Calu3 (cell line): ENCODE results near the gene MARK4. TPM values are rescaled to one million over a fixed set of nuclear protein-coding genes. Genes with fewer than 3 reads are reported as not detected.

Experiments used
- BruUV-seq: library from RNA; stranded (reverse); fragments of 400-500 nt; replicated peaks from 2 replicates; lab custom pipeline; 2021; lab: Mats Ljungman, UMichigan
- CTCF ChIA-PET: fragments of 300-600 bp; sonication (Branson Sonifier 250); formaldehyde crosslinking; loops from one replicate; lab custom pipeline; 2022; ENCODE audit warnings: antibody characterized with exemption; lab: Charles Lee
- DNase-seq: peaks from one replicate; pipeline ENCODE4 v3.0.0; 2022
- H3K27ac Mint-ChIP-seq: one replicate; pipeline ENCODE4 v1.8.0; 2022; ENCODE audit warnings: mixed read lengths; ENCODE audit not compliant: unreplicated experiment
- H3K27me3 Mint-ChIP-seq: one replicate; pipeline ENCODE4 v1.8.0; 2022; ENCODE audit warnings: mixed read lengths; ENCODE audit not compliant: unreplicated experiment
- H3K36me3 Mint-ChIP-seq: one replicate; pipeline ENCODE4 v1.8.0; 2022; ENCODE audit warnings: mild to moderate bottlenecking, moderate library complexity, mixed read lengths; ENCODE audit not compliant: insufficient read depth, unreplicated experiment
- H3K4me1 Mint-ChIP-seq: one replicate; pipeline ENCODE4 v1.8.0; 2022; ENCODE audit warnings: mild to moderate bottlenecking, low read depth, mixed read lengths; ENCODE audit not compliant: unreplicated experiment
- H3K4me3 Mint-ChIP-seq: one replicate; pipeline ENCODE4 v1.8.0; 2022; ENCODE audit warnings: mild to moderate bottlenecking, low read depth, moderate library complexity, mixed read lengths; ENCODE audit not compliant: unreplicated experiment
- H3K9me3 Mint-ChIP-seq: one replicate; pipeline ENCODE4 v1.8.0; 2022; ENCODE audit warnings: low read depth, mixed read lengths; ENCODE audit not compliant: unreplicated experiment
- CTCF ChIP-seq: fragments of 200-600 bp; IDR thresholded peaks from one replicate; pipeline ENCODE4 v1.8.0; 2022; ENCODE audit warnings: antibody characterized with exemption; ENCODE audit not compliant: unreplicated experiment
- intact Hi-C: fragments of 100-400 bp; cut with micrococcal nuclease; formaldehyde crosslinking; loops from one replicate; pipeline ENCODE4 v1.10.0; 2022; ENCODE audit not compliant: unreplicated experiment
- total RNA-seq: library from RNA; stranded (reverse); gene quantifications from 2 replicates; pipeline ENCODE4 v1.2.3, GENCODE V29; 2022

The MARK4 gene
- total RNA-seq, 1 experiment from 2014 or later: 45.9 TPM

GRCh38 chr19:45279587-45280192, 28.6 kb downstream of the MARK4 start:
- H3K36me3 Mint-ChIP-seq: peaks cover 56% of the 10 kb centered on the region
- TF ChIP-seq CTCF: no peak
- no peak overlapping the region for H3K4me3 Mint-ChIP-seq

GRCh38 chr19:45280471-45280961, 29.4 kb downstream of the MARK4 start:
- H3K36me3 Mint-ChIP-seq: peaks cover 56% of the 10 kb centered on the region

More at GRCh38 chr19:45279587-45280192, 28.6 kb downstream of the MARK4 start:
- Mint-ChIP-seq H3K9me3 (no peaks in the 10 kb centered on the region), H3K4me1 (no peaks in the 10 kb centered on the region), H3K27ac (no peak overlapping the region), H3K27me3 (no peaks in the 10 kb centered on the region)
- intact Hi-C loops: no loop called here
- BruUV-seq: no TSS peak
- no peak for DNase-seq
- CTCF ChIA-PET: no interaction called here

GRCh38 chr19:45283443-45284033, 32.5 kb downstream of the MARK4 start:
- no peak overlapping the region for H3K4me3 Mint-ChIP-seq
- H3K36me3 Mint-ChIP-seq: peaks cover 40% of the 10 kb centered on the region
- no TSS peak for BruUV-seq
- no peak for DNase-seq
- no peaks in the 10 kb centered on the region for H3K9me3 Mint-ChIP-seq
- no peak overlapping the region for H3K27ac Mint-ChIP-seq
- intact Hi-C loops: no loop called here
- CTCF ChIA-PET: interaction anchor here (0.6 kb wide), 2 partner anchors 589 to 1341 kb away, joined by 3 to 4 read pairs; no protein-coding TSS in a partner anchor
- H3K4me1 Mint-ChIP-seq: no peaks in the 10 kb centered on the region
- no peak for TF ChIP-seq CTCF
- H3K27me3 Mint-ChIP-seq: no peaks in the 10 kb centered on the region

More at GRCh38 chr19:45280471-45280961, 29.4 kb downstream of the MARK4 start:
- DNase-seq: no peak
- intact Hi-C loops: no loop called here
- CTCF ChIA-PET: no interaction called here
- Mint-ChIP-seq H3K27ac (no peak overlapping the region), H3K4me3 (no peak overlapping the region), H3K4me1 (no peaks in the 10 kb centered on the region), H3K9me3 (no peaks in the 10 kb centered on the region), H3K27me3 (no peaks in the 10 kb centered on the region)
- no peak for TF ChIP-seq CTCF
- BruUV-seq: no TSS peak

GRCh38 chr19:45290381-45290931, 39.4 kb downstream of the MARK4 start:
- no peak for DNase-seq
- H3K36me3 Mint-ChIP-seq: peaks cover 30% of the 10 kb centered on the region
- no peaks in the 10 kb centered on the region for H3K4me1 Mint-ChIP-seq
- intact Hi-C loops: no loop called here
- H3K9me3 Mint-ChIP-seq: no peaks in the 10 kb centered on the region
- no peaks in the 10 kb centered on the region for H3K27me3 Mint-ChIP-seq
- H3K27ac Mint-ChIP-seq: no peak overlapping the region
- no TSS peak for BruUV-seq
- CTCF ChIA-PET: no interaction called here
- no peak for TF ChIP-seq CTCF
- no peak overlapping the region for H3K4me3 Mint-ChIP-seq
